ENCODE measurements around the gene ACAN.

ACAN gene

GRCh38 chr15:88887068-88887580, 83.9 kb downstream of the ACAN start:
- Histone ChIP-seq H2BK12ac (ENCODE audit: low read length) (no peak overlapping the region), H3K4ac (ENCODE audit: low read depth, low read length) (no peak overlapping the region), H3K79me1 (ENCODE audit: low read length) (no peaks in the 10 kb centered on the region), H3K14ac (ENCODE audit: low read length) (no peak overlapping the region), H3K27me3 (ENCODE audit: insufficient read depth, low read length) (no peaks in the 10 kb centered on the region), H3K4me3 (ENCODE audit: low read depth, low read length) (no peak overlapping the region), H3K23ac (ENCODE audit: low read length) (no peak overlapping the region), H3K27ac (ENCODE audit: low read depth, low read length) (no peak overlapping the region), H3K4me2 (ENCODE audit: low read length) (no peak overlapping the region), H3K9ac (ENCODE audit: low read length) (no peak overlapping the region), H2BK120ac (ENCODE audit: insufficient read depth, low read length, poor library complexity) (no peak overlapping the region), H2AK5ac (ENCODE audit: low read length) (no peak overlapping the region), H3K9me3 (ENCODE audit: insufficient read depth, low read depth, low read length) (no peaks in the 10 kb centered on the region), H3K4me1 (ENCODE audit: control insufficient read depth in 1 of 2, insufficient read depth in 2 of 2, low read length in 2 of 2) (peaks cover 2% of the 10 kb centered on the region in 2 experiments), H4K91ac (ENCODE audit: low read depth, low read length) (no peak overlapping the region), H4K8ac (ENCODE audit: low read depth, low read length) (no peak overlapping the region), H4K12ac (ENCODE audit: low read depth, low read length) (no peak overlapping the region), H3K36me3 (ENCODE audit: control insufficient read depth in 1 of 2, insufficient read depth in 2 of 2, low read length in 2 of 2) (peaks cover 0 to 8% of the 10 kb centered on the region in 2 experiments), H2AFZ (ENCODE audit: insufficient read depth, low read length, poor library complexity) (no peak overlapping the region), H2BK5ac (ENCODE audit: low read depth, low read length, poor library complexity) (no peak overlapping the region), H3K18ac (ENCODE audit: low read length) (no peak overlapping the region), H3K79me2 (ENCODE audit: control insufficient read depth, insufficient read depth, low read length, poor library complexity) (no peaks in the 10 kb centered on the region)
- WGBS (ENCODE audit: extremely low coverage, insufficient coverage, insufficient read length) = no CpG with 5 or more reads among the region's 18 CpGs
- peak; percentile 85 to 86 for DNase-seq

- Histone ChIP-seq H3K79me2 (ENCODE audit: control insufficient read depth, insufficient read depth, low read length, poor library complexity) (no peaks in the 10 kb centered on the region), H3K14ac (ENCODE audit: low read length) (no peak overlapping the region), H3K4me1 (ENCODE audit: control insufficient read depth in 1 of 2, insufficient read depth in 2 of 2, low read length in 2 of 2) (peaks cover 2% of the 10 kb centered on the region in 2 experiments), H2BK5ac (ENCODE audit: low read depth, low read length, poor library complexity) (no peak overlapping the region), H3K9ac (ENCODE audit: low read length) (no peak overlapping the region), H2AK5ac (ENCODE audit: low read length) (no peak overlapping the region), H3K9me3 (ENCODE audit: insufficient read depth, low read depth, low read length) (no peaks in the 10 kb centered on the region), H4K12ac (ENCODE audit: low read depth, low read length) (no peak overlapping the region), H3K79me1 (ENCODE audit: low read length) (no peaks in the 10 kb centered on the region), H3K4me3 (ENCODE audit: low read depth, low read length) (no peak overlapping the region), H3K4me2 (ENCODE audit: low read length) (no peak overlapping the region), H3K23ac (ENCODE audit: low read length) (no peak overlapping the region), H4K8ac (ENCODE audit: low read depth, low read length) (no peak overlapping the region), H3K36me3 (ENCODE audit: control insufficient read depth in 1 of 2, insufficient read depth in 2 of 2, low read length in 2 of 2) (peaks cover 0 to 6% of the 10 kb centered on the region in 2 experiments), H2BK12ac (ENCODE audit: low read length) (no peak overlapping the region), H3K27ac (ENCODE audit: low read depth, low read length) (no peak overlapping the region), H2BK120ac (ENCODE audit: insufficient read depth, low read length, poor library complexity) (no peak overlapping the region), H3K4ac (ENCODE audit: low read depth, low read length) (no peak overlapping the region), H4K91ac (ENCODE audit: low read depth, low read length) (no peak overlapping the region), H3K18ac (ENCODE audit: low read length) (no peak overlapping the region), H3K27me3 (ENCODE audit: insufficient read depth, low read length) (no peaks in the 10 kb centered on the region), H2AFZ (ENCODE audit: insufficient read depth, low read length, poor library complexity) (no peak overlapping the region)
- DNase-seq = no peak
- no CpG with 5 or more reads among the region's 5 CpGs for WGBS (ENCODE audit: extremely low coverage, insufficient coverage, insufficient read length)
Observed at GRCh38 chr15:88888719-88889118, 85.5 kb downstream of the ACAN start.

DNA sequence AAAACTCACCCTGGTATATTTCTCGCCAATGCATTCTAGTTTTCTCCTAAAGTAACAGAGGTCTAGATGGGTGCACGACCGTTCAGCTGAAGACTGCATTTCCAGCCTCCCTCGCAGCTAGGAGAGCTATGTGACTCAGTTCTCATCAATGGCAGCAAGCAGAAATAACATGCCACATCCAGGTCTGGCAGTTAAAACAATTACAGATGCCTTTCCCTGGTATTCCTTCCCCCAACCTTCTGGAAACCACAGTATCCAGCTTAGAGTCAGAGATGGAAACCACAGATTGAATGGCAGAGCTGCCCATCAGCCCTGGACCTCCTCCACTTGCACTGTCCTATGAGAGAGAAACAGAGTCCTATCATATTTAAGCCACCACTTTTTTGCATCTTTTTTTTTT, 87.3 kb downstream of the ACAN start:
- Histone ChIP-seq H2AFZ (ENCODE audit: insufficient read depth, low read length, poor library complexity) (no peak overlapping the region), H2AK5ac (ENCODE audit: low read length) (no peak overlapping the region), H3K79me2 (ENCODE audit: control insufficient read depth, insufficient read depth, low read length, poor library complexity) (peaks cover 4% of the 10 kb centered on the region), H4K12ac (ENCODE audit: low read depth, low read length) (no peak overlapping the region), H3K36me3 (ENCODE audit: control insufficient read depth in 1 of 2, insufficient read depth in 2 of 2, low read length in 2 of 2) (peaks cover 0 to 3% of the 10 kb centered on the region in 2 experiments), H3K9me3 (ENCODE audit: insufficient read depth, low read depth, low read length) (no peaks in the 10 kb centered on the region), H2BK5ac (ENCODE audit: low read depth, low read length, poor library complexity) (no peak overlapping the region), H3K18ac (ENCODE audit: low read length) (no peak overlapping the region), H2BK12ac (ENCODE audit: low read length) (no peak overlapping the region), H3K4ac (ENCODE audit: low read depth, low read length) (no peak overlapping the region), H3K79me1 (ENCODE audit: low read length) (peaks cover 5% of the 10 kb centered on the region), H3K14ac (ENCODE audit: low read length) (no peak overlapping the region), H3K4me2 (ENCODE audit: low read length) (no peak overlapping the region), H3K4me3 (ENCODE audit: low read depth, low read length) (no peak overlapping the region), H2BK120ac (ENCODE audit: insufficient read depth, low read length, poor library complexity) (no peak overlapping the region), H3K23ac (ENCODE audit: low read length) (no peak overlapping the region), H3K9ac (ENCODE audit: low read length) (no peak overlapping the region), H3K4me1 (ENCODE audit: control insufficient read depth in 1 of 2, insufficient read depth in 2 of 2, low read length in 2 of 2) (peaks cover 0 to 9% of the 10 kb centered on the region in 2 experiments), H3K27ac (ENCODE audit: low read depth, low read length) (no peak overlapping the region), H4K8ac (ENCODE audit: low read depth, low read length) (no peak overlapping the region), H4K91ac (ENCODE audit: low read depth, low read length) (no peak overlapping the region), H3K27me3 (ENCODE audit: insufficient read depth, low read length) (peaks cover 5% of the 10 kb centered on the region)
- no peak for DNase-seq
- no CpG with 5 or more reads among the region's 4 CpGs for WGBS (ENCODE audit: extremely low coverage, insufficient coverage, insufficient read length)

DNA sequence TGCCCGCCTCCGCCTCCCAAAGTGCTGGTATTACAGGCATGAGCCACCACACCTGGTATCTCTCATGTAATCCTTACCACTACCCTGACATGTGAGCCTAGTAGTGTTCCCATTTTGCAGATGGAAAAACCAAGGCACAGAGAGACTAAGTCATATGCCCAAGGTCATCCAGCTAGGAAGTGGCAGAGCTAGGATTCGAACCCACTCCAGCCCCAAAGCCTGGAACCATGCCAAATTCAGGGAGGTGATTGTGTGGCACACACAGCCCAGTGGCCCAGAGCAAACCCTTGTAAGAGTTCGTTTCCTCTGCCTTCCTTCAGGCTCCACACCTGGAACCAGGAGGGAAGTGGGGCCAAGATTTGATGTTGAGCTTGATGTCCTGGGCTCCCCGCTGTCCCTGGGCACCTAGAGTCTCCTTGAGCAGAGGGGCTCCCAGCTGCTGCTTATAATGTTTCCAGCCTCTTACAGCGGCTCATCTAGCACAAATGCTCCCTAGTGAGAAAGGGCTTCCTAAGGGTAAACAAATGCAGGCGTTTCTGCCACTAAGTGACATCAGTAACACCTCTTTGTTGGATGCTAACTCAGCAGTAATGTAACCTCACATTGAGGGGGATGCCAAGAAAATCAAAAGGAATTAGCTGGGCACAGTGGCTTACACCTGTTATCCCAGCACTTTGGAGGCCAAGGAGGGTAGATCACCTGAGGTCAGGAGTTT, 88.5 kb downstream of the ACAN start:
- H2BK120ac ChIP-seq (ENCODE audit: insufficient read depth, low read length, poor library complexity) = no peak overlapping the region
- H3K27ac ChIP-seq (ENCODE audit: low read depth, low read length) = no peak overlapping the region
- H2AFZ ChIP-seq (ENCODE audit: insufficient read depth, low read length, poor library complexity) = no peak overlapping the region
- H3K4me3 ChIP-seq (ENCODE audit: low read depth, low read length) = no peak overlapping the region
- no peak overlapping the region for H2AK5ac ChIP-seq (ENCODE audit: low read length)
- no peak overlapping the region for H3K4ac ChIP-seq (ENCODE audit: low read depth, low read length)
- H3K18ac ChIP-seq (ENCODE audit: low read length) = no peak overlapping the region
- H4K8ac ChIP-seq (ENCODE audit: low read depth, low read length) = no peak overlapping the region
- H4K91ac ChIP-seq (ENCODE audit: low read depth, low read length) = no peak overlapping the region
- peaks cover 5% of the 10 kb centered on the region for H3K79me1 ChIP-seq (ENCODE audit: low read length)
- H3K27me3 ChIP-seq (ENCODE audit: insufficient read depth, low read length) = peaks cover 5% of the 10 kb centered on the region
- peak in 1 of 2 donors; percentile 35 for DNase-seq
- no CpG with 5 or more reads among the region's 7 CpGs for WGBS (ENCODE audit: extremely low coverage, insufficient coverage, insufficient read length)
- H3K4me1 ChIP-seq (ENCODE audit: control insufficient read depth in 1 of 2, insufficient read depth in 2 of 2, low read length in 2 of 2) = peaks cover 4 to 14% of the 10 kb centered on the region in 2 experiments
- H3K23ac ChIP-seq (ENCODE audit: low read length) = no peak overlapping the region
- H3K9me3 ChIP-seq (ENCODE audit: insufficient read depth, low read depth, low read length) = no peaks in the 10 kb centered on the region
- peaks cover 0 to 6% of the 10 kb centered on the region in 2 experiments for H3K36me3 ChIP-seq (ENCODE audit: control insufficient read depth in 1 of 2, insufficient read depth in 2 of 2, low read length in 2 of 2)
- H3K4me2 ChIP-seq (ENCODE audit: low read length) = no peak overlapping the region
- no peak overlapping the region for H3K9ac ChIP-seq (ENCODE audit: low read length)
- no peak overlapping the region for H2BK5ac ChIP-seq (ENCODE audit: low read depth, low read length, poor library complexity)
- H3K14ac ChIP-seq (ENCODE audit: low read length) = no peak overlapping the region
- peaks cover 4% of the 10 kb centered on the region for H3K79me2 ChIP-seq (ENCODE audit: control insufficient read depth, insufficient read depth, low read length, poor library complexity)
- H2BK12ac ChIP-seq (ENCODE audit: low read length) = no peak overlapping the region
- no peak overlapping the region for H4K12ac ChIP-seq (ENCODE audit: low read depth, low read length)

All from trophoblast cell (in vitro differentiated cells and primary cell).